C4-2B (cell line): Measurements from ENCODE around the gene ACR.

Experiments
- ZFX ChIP-seq: fragments of 450-650 bp; IDR thresholded peaks from 2 replicates; pipeline ENCODE4 v1.6.1; 2017
- TF ChIP-seq, protein P1 (sequence below): fragments of 450-650 bp; conservative IDR thresholded peaks from 2 replicates; pipeline ENCODE4 v1.5.1; 2017; ENCODE audit warnings: mild to moderate bottlenecking

- TF ChIP-seq, protein P1, sequence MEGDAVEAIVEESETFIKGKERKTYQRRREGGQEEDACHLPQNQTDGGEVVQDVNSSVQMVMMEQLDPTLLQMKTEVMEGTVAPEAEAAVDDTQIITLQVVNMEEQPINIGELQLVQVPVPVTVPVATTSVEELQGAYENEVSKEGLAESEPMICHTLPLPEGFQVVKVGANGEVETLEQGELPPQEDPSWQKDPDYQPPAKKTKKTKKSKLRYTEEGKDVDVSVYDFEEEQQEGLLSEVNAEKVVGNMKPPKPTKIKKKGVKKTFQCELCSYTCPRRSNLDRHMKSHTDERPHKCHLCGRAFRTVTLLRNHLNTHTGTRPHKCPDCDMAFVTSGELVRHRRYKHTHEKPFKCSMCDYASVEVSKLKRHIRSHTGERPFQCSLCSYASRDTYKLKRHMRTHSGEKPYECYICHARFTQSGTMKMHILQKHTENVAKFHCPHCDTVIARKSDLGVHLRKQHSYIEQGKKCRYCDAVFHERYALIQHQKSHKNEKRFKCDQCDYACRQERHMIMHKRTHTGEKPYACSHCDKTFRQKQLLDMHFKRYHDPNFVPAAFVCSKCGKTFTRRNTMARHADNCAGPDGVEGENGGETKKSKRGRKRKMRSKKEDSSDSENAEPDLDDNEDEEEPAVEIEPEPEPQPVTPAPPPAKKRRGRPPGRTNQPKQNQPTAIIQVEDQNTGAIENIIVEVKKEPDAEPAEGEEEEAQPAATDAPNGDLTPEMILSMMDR = no peak
- TF ChIP-seq ZFX = no peak
Observed at GRCh38 chr22:50729391-50730012, 8.5 kb upstream of the ACR start.
